ENCODE data around the gene PGBD4.

PGBD4 gene

DNA sequence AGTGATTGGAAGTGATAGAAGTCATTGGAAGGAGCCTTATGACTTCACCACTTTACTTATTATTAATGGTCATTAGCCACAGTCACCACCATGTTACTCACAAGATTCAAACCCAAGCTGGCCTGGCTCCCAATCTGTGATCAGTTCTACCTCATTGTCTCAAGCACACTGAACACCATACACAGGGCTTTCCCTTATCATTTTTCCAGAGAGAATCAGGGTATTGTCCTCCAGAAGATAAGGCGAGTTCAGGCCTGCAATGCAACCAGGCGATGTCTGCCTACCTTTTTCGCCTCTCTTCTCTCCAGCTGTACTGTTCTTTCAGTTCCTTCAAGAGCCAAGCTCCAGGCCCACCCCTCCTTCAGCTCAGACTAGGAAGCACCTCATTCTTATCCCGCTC, 25.1 kb upstream of the PGBD4 start:
- no peaks in the 10 kb centered on the region for H3K36me3 ChIP-seq (ENCODE audit: control insufficient read depth, insufficient read depth, low read length)
- WGBS, 2 experiments = 93% methylated on average over 4 of the region's 4 CpGs
- H3K9me3 ChIP-seq (ENCODE audit: control insufficient read depth, low read length) = no peaks in the 10 kb centered on the region
- no peaks in the 10 kb centered on the region for H3K27me3 ChIP-seq (ENCODE audit: control insufficient read depth, insufficient read depth, low read length, poor library complexity, severe bottlenecking)
- no peak overlapping the region for H3K4me3 ChIP-seq (ENCODE audit: insufficient read depth, low read depth, low read length)
- no peaks in the 10 kb centered on the region for H3K4me1 ChIP-seq (ENCODE audit: control insufficient read depth, insufficient read depth, low read length)
- no peak overlapping the region for H3K27ac ChIP-seq (ENCODE audit: insufficient read depth, low read depth, low read length, poor library complexity, severe bottlenecking)

DNA sequence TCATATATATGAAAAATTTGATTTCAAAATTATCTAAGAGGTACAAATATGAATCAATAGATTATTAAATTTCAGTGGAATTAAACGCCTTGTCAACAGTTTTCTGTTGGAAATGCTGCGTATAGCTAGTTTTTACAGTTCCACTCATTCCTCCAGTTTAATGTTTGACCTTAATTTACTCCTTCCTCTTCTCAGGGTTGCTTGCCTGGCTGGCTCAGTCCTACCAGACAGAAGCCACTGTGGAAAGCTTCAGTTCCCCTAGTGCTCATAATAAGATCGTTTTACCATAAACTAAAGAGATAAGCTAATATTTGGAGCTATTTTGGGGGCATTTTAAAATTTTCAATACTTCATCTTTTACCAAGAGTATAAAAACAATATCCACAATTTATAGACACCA, 23.0 kb upstream of the PGBD4 start:
- Histone ChIP-seq H3K27me3 (ENCODE audit: control insufficient read depth, insufficient read depth, low read length, poor library complexity, severe bottlenecking) (no peaks in the 10 kb centered on the region), H3K36me3 (ENCODE audit: control insufficient read depth, insufficient read depth, low read length) (no peaks in the 10 kb centered on the region), H3K9me3 (ENCODE audit: control insufficient read depth, low read length) (no peaks in the 10 kb centered on the region), H3K4me3 (ENCODE audit: insufficient read depth, low read depth, low read length) (no peak overlapping the region), H3K27ac (ENCODE audit: insufficient read depth, low read depth, low read length, poor library complexity, severe bottlenecking) (no peak overlapping the region), H3K4me1 (ENCODE audit: control insufficient read depth, insufficient read depth, low read length) (no peaks in the 10 kb centered on the region)
- 92 to 100% methylated on average over 2 to 3 of the region's 3 CpGs for WGBS, 2 experiments

DNA sequence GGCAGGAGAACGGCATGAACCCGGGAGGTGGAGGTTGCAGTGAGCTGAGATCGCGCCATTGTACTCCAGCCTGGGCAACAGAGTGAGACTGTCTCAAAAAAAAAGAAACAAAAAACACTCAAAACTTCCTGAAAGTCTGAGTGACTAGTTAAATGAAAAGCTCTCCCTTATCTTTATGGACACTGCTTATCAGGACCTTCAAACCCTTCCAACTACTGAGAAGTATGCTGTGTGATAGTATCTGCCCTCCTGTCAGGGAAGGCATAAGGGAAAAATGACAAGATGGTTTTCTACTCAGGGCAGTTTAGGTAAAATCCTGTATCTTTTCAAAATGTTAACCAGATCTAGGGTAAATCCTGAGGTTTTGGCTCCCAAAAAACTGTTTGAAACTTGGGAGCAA, 22.0 kb upstream of the PGBD4 start:
- H3K27me3 ChIP-seq (ENCODE audit: control insufficient read depth, insufficient read depth, low read length, poor library complexity, severe bottlenecking) = no peaks in the 10 kb centered on the region
- no peak overlapping the region for H3K27ac ChIP-seq (ENCODE audit: insufficient read depth, low read depth, low read length, poor library complexity, severe bottlenecking)
- 83 to 95% methylated on average over 4 of the region's 4 CpGs for WGBS, 2 experiments
- H3K36me3 ChIP-seq (ENCODE audit: control insufficient read depth, insufficient read depth, low read length) = peaks cover 5% of the 10 kb centered on the region
- H3K9me3 ChIP-seq (ENCODE audit: control insufficient read depth, low read length) = no peaks in the 10 kb centered on the region
- H3K4me3 ChIP-seq (ENCODE audit: insufficient read depth, low read depth, low read length) = no peak overlapping the region
- no peaks in the 10 kb centered on the region for H3K4me1 ChIP-seq (ENCODE audit: control insufficient read depth, insufficient read depth, low read length)

DNA sequence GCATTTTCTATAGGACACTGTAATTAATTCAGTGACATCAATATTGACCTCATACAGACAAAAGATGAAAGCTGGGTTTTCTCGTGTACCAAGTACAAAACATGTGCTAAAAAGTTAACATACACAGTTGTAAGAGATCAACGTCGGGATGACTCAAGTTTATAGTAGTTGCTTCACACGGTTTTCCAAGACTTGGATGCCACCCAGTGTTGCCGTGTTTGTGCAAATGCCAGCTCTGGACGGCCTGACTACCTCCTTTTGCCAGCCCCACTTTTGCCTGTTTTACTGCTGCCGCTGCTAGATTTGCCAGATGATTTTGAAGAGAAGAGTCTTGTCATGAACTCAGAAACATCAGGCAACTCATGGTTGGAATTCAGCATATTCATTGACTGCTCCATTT, 17.8 kb upstream of the PGBD4 start:
- no peaks in the 10 kb centered on the region for H3K9me3 ChIP-seq (ENCODE audit: control insufficient read depth, low read length)
- H3K4me1 ChIP-seq (ENCODE audit: control insufficient read depth, insufficient read depth, low read length) = no peaks in the 10 kb centered on the region
- peaks cover 9% of the 10 kb centered on the region for H3K36me3 ChIP-seq (ENCODE audit: control insufficient read depth, insufficient read depth, low read length)
- 92 to 94% methylated on average over 7 of the region's 7 CpGs for WGBS, 2 experiments
- H3K27me3 ChIP-seq (ENCODE audit: control insufficient read depth, insufficient read depth, low read length, poor library complexity, severe bottlenecking) = no peaks in the 10 kb centered on the region
- H3K4me3 ChIP-seq (ENCODE audit: insufficient read depth, low read depth, low read length) = no peak overlapping the region
- H3K27ac ChIP-seq (ENCODE audit: insufficient read depth, low read depth, low read length, poor library complexity, severe bottlenecking) = no peak overlapping the region

DNA sequence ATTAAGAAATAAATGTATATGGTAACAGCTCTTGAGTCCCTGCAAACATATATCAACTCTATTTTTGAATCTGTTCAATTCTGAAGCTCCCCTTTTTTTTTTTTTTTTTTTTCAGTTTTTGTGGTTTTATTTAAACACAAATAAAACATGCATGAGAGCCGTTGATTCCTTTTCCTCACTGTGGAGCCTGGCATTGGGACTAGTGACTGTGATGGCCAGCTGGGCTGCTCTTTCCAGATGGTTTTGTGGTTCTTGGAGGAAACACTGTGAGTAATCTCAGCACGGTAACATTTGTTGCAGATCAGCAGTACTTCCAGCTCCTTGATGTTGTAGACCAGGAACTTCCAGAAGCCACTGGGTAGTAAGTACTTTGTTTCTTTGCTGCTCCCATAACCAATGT, 16.1 kb upstream of the PGBD4 start:
- H3K27ac ChIP-seq (ENCODE audit: insufficient read depth, low read depth, low read length, poor library complexity, severe bottlenecking) = no peak overlapping the region

DNA sequence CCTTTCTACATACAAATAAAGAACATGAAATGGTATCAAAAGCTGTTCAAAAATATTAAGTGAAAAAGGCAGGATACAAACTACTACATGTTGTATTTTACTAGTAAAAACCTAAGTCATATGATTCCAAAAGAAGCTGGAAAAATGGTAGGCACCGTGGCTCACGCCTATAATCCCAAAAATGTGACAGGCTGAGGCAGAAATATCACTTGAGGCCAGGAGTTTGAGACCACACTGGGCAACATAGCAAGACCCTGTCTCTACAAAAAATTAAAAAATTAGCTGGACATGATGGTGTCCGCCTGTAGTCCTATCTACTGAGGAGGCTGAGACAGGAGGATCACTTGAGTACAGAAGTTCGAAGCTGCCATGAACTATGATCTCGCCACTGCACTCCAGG, 2.0 kb upstream of the PGBD4 start:
- peaks cover under 1% of the 10 kb centered on the region for H3K36me3 ChIP-seq (ENCODE audit: control insufficient read depth, insufficient read depth, low read length)
- 91 to 94% methylated on average over 4 to 5 of the region's 5 CpGs for WGBS, 2 experiments
- H3K4me1 ChIP-seq (ENCODE audit: control insufficient read depth, insufficient read depth, low read length) = no peaks in the 10 kb centered on the region
- no peaks in the 10 kb centered on the region for H3K9me3 ChIP-seq (ENCODE audit: control insufficient read depth, low read length)
- no peaks in the 10 kb centered on the region for H3K27me3 ChIP-seq (ENCODE audit: control insufficient read depth, insufficient read depth, low read length, poor library complexity, severe bottlenecking)
- H3K27ac ChIP-seq (ENCODE audit: insufficient read depth, low read depth, low read length, poor library complexity, severe bottlenecking) = no peak overlapping the region
- H3K4me3 ChIP-seq (ENCODE audit: insufficient read depth, low read depth, low read length) = no peak overlapping the region

More for the DNA sequence above, 16.1 kb upstream of the PGBD4 start:
- Histone ChIP-seq H3K4me3 (ENCODE audit: insufficient read depth, low read depth, low read length) (no peak overlapping the region), H3K4me1 (ENCODE audit: control insufficient read depth, insufficient read depth, low read length) (no peaks in the 10 kb centered on the region), H3K9me3 (ENCODE audit: control insufficient read depth, low read length) (no peaks in the 10 kb centered on the region), H3K36me3 (ENCODE audit: control insufficient read depth, insufficient read depth, low read length) (peaks cover 9% of the 10 kb centered on the region), H3K27me3 (ENCODE audit: control insufficient read depth, insufficient read depth, low read length, poor library complexity, severe bottlenecking) (no peaks in the 10 kb centered on the region)
- 87 to 96% methylated on average over 2 of the region's 2 CpGs for WGBS, 2 experiments

DNA sequence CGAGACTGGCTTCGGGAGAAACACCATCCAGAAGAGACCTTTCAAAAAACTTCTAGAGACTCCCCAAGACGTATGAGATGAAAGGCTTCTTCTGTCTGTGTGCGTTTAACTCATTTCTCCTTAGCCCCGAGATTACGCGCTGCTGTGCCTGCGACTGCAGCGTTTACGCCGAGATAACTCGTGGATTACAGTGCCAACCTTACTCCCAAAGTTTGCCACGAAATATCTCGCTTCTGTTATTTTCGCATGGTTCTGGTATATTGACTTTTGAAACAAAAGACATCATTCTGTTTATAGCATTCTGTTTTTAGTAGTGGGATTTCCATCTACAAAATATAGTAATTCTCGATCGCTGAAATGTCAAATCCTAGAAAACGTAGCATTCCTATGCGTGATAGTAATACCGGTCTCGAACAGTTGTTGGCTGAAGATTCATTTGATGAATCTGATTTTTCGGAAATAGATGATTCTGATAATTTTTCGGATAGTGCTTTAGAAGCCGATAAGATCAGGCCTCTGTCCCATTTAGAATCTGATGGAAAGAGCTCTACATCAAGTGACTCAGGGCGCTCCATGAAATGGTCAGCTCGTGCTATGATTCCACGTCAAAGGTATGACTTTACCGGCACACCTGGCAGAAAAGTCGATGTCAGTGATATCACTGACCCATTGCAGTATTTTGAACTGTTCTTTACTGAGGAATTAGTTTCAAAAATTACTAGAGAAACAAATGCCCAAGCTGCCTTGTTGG, 467 bp downstream of the PGBD4 start:
- H3K4me3 ChIP-seq (ENCODE audit: insufficient read depth, low read depth, low read length) = peak overlapping the region; percentile 97
- no peaks in the 10 kb centered on the region for H3K9me3 ChIP-seq (ENCODE audit: control insufficient read depth, low read length)
- no peaks in the 10 kb centered on the region for H3K36me3 ChIP-seq (ENCODE audit: control insufficient read depth, insufficient read depth, low read length)
- H3K27me3 ChIP-seq (ENCODE audit: control insufficient read depth, insufficient read depth, low read length, poor library complexity, severe bottlenecking) = no peaks in the 10 kb centered on the region
- WGBS, 2 experiments = 38 to 39% methylated on average over 28 to 29 of the region's 29 CpGs
- no peak overlapping the region for H3K27ac ChIP-seq (ENCODE audit: insufficient read depth, low read depth, low read length, poor library complexity, severe bottlenecking)
- H3K4me1 ChIP-seq (ENCODE audit: control insufficient read depth, insufficient read depth, low read length) = no peaks in the 10 kb centered on the region

DNA sequence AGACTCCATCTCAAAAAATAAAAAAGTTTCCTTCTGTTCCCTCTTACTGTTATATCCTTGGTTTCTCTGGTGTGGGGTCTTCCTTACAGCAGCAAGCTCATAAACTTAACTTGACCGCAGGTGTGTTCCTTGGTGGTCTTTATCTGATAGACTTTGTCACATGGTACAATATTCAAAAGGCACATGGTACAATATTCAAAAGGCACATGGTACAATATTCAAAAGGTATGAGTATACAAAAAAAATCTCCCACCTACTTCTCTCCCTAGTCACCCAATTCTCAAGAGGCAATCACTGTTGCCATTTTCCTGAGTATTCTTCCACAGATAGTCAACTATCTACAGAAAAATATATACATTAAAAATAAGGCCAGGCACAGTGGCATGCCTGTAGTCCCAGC, 4.5 kb downstream of the PGBD4 start:
- Histone ChIP-seq H3K27ac (ENCODE audit: insufficient read depth, low read depth, low read length, poor library complexity, severe bottlenecking) (no peak overlapping the region), H3K36me3 (ENCODE audit: control insufficient read depth, insufficient read depth, low read length) (no peaks in the 10 kb centered on the region), H3K27me3 (ENCODE audit: control insufficient read depth, insufficient read depth, low read length, poor library complexity, severe bottlenecking) (no peaks in the 10 kb centered on the region), H3K9me3 (ENCODE audit: control insufficient read depth, low read length) (no peaks in the 10 kb centered on the region), H3K4me3 (ENCODE audit: insufficient read depth, low read depth, low read length) (no peak overlapping the region), H3K4me1 (ENCODE audit: control insufficient read depth, insufficient read depth, low read length) (no peaks in the 10 kb centered on the region)
- WGBS, 2 experiments = 90 to 93% methylated on average over 1 of the region's 1 CpG

DNA sequence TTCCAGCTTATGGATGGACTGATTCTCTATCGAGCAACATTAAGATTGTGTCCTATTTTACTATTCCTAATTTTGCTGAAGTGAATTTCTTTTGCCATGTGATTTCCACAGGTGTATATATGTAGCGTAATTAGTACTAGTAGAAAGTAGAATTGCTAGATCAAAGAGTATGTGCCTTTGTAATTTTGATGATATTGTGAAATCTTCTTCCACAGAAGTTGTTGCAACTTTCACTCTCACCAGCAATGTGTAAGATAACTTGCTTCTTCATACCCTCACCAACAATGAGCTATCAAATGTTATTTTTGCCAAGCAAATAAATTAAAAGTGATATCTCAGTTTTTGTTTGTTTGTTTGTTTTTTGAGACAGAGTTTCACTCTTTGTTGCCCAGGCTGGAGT, 5.4 kb downstream of the PGBD4 start:
- Histone ChIP-seq H3K4me1 (ENCODE audit: control insufficient read depth, insufficient read depth, low read length) (no peaks in the 10 kb centered on the region), H3K36me3 (ENCODE audit: control insufficient read depth, insufficient read depth, low read length) (no peaks in the 10 kb centered on the region), H3K4me3 (ENCODE audit: insufficient read depth, low read depth, low read length) (no peak overlapping the region), H3K27me3 (ENCODE audit: control insufficient read depth, insufficient read depth, low read length, poor library complexity, severe bottlenecking) (no peaks in the 10 kb centered on the region), H3K9me3 (ENCODE audit: control insufficient read depth, low read length) (no peaks in the 10 kb centered on the region), H3K27ac (ENCODE audit: insufficient read depth, low read depth, low read length, poor library complexity, severe bottlenecking) (no peak overlapping the region)
- 91 to 93% methylated on average over 2 of the region's 2 CpGs for WGBS, 2 experiments

DNA sequence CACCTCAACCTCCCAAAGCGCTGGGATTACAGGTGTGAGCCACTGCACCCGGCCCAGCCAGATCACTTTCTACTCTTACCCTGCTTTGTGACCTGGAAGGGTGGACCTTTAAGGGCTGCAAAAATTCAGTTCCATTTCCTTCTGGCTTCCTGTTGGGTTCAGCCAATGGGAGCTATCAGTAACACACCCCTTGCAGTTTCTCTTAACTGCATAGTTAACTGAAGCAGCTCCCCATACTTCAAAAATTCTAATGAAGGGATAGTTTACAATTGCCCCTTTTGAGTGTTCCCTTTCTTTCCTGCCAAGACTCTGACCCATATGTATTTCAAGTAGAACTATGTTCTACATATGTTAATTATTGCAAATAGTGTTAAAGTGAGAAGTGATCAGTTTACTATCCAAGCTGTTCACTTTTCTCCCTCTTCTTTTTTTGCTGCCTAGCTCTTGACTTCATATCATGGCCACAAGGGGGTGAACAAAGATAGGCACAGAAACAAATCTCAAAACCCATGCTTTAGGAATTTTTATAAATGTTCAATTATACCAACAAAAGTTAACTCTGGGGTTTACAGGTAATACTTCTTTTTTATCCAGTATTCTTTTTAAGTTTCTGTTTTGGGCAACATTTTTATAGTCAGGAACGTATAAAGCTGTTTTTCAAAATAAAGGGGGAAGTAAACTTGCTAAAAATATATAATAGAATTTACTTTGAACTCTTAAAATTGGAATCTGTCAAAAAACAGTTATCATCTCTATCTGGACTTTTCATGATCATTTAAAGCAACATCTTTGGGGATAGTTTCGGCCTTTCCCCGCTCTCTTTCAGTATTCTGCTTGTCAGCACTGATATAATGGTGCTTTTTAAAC, 8.1 kb downstream of the PGBD4 start:
- no peak overlapping the region for H3K4me3 ChIP-seq (ENCODE audit: insufficient read depth, low read depth, low read length)
- no peaks in the 10 kb centered on the region for H3K4me1 ChIP-seq (ENCODE audit: control insufficient read depth, insufficient read depth, low read length)
- no peaks in the 10 kb centered on the region for H3K27me3 ChIP-seq (ENCODE audit: control insufficient read depth, insufficient read depth, low read length, poor library complexity, severe bottlenecking)
- H3K27ac ChIP-seq (ENCODE audit: insufficient read depth, low read depth, low read length, poor library complexity, severe bottlenecking) = no peak overlapping the region
- H3K36me3 ChIP-seq (ENCODE audit: control insufficient read depth, insufficient read depth, low read length) = no peaks in the 10 kb centered on the region
- WGBS, 2 experiments = 84 to 98% methylated on average over 4 of the region's 5 CpGs
- H3K9me3 ChIP-seq (ENCODE audit: control insufficient read depth, low read length) = no peaks in the 10 kb centered on the region
